WI38 (cell line): ENCODE results near the gene OVOL3.
"Not testable (repeated sequence)": the region's sequence is repeated elsewhere in the genome, so short reads cannot be mapped to it uniquely, and the experiment has no call there.

Experiments
- H3K4me3 ChIP-seq: 2 replicates; pipeline ENCODE4 v1.5.1; 2011; ENCODE audit warnings: low read depth, mild to moderate bottlenecking, control low read depth, low read length
- CTCF ChIP-seq: IDR thresholded peaks from 2 replicates; pipeline ENCODE4 v1.5.1; 2012; ENCODE audit warnings: low read depth, mild to moderate bottlenecking, control low read depth, low read length

OVOL3 gene

DNA sequence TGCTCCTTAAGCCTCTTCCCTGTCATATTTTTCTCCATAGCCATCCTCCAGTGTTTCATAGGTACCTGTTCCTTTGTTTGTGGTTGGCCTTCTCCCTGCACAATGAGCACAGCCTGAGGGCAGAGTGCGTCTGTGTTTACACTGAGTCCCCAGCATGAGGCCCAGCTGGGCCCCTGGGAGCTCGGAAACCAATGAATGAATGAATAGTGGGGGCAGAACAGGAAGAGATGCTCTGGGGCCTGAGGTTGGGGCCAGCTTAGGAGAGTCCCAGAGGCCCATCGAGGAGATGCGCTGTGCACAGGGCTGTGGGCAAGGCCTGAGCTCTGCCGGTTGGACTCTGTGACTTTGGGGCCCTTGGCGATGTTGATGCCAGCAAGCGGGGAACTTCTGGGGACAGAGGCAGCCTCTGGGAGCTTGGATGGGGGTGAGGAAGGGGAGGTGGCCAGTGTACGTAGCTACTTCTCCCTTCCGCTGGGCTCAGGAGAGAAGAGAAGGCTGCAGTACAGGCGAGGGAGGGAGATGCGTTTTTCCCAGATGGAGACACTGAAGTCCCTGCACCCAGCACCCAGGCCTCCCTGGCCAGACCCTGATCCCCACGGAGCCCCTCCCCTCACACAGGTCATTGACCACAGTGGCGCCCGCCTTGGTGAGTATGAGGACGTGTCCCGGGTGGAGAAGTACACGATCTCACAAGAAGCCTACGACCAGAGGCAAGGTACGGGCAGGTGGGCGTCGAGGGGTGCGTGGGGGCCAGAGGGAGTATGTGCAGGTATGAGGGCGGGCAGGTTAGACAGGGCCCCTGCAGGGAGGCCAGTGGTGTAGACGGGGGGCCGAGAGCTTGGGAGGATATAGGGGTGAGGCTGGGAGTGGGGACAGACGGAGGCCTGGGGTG lies 9.4 kb downstream of the OVOL3 start:
- no peak overlapping the region for H3K4me3 ChIP-seq
- no peak for TF ChIP-seq CTCF

- TF ChIP-seq CTCF, result no peak
- H3K4me3 ChIP-seq, result no peak overlapping the region
These were observed 10.0 kb downstream of the OVOL3 start for GRCh38 chr19:36120984-36121358.

GRCh38 chr19:36121486-36122124 lies 10.7 kb downstream of the OVOL3 start:
- TF ChIP-seq CTCF, result no peak
- no peak overlapping the region for H3K4me3 ChIP-seq

- TF ChIP-seq CTCF, result no peak
- no peak overlapping the region for H3K4me3 ChIP-seq
These were observed 14.6 kb downstream of the OVOL3 start for GRCh38 chr19:36125557-36125956.

- H3K4me3 ChIP-seq, result peak overlapping the region; percentile 65
- no peak for TF ChIP-seq CTCF
These were observed 17.4 kb downstream of the OVOL3 start for GRCh38 chr19:36128392-36128736.

GRCh38 chr19:36131221-36131620 lies 20.3 kb downstream of the OVOL3 start:
- H3K4me3 ChIP-seq, result not testable (repeated sequence)

GRCh38 chr19:36134867-36135266 lies 23.9 kb downstream of the OVOL3 start:
- H3K4me3 ChIP-seq, result not testable (repeated sequence)

DNA sequence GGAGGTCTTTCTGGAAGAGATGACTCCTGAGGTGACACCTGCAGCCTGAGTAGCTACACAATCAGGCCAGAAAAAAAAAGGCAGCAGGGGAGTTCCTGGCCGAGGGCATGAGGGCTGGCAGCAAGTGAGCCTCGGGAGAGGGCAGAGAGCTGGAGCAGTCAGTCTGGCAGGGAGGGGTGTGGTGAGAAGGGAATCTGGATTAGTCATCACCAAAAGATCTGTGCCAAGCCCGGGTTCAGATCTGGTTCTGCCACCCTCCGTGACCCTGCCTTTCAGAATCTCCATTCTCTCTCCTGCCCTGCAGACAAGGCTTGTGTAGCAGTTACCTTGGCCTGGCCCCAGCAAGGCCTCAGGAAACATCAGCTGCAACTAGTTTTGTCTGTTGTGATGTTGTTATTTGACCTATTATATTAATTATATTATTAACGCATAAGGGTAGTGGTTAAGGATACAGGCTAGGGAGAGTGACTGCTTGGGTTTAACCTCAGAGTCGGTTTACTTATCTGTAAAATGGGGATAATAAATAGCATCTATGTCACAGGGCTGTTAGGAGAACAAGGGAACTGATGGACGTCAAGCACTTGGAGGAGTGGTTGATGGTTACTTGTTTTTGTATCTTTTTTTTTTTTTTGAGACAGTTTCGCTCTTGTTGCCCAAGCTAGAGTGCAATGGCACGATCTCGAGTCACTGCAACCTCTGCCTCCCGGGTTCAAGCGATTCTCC lies 26.2 kb downstream of the OVOL3 start:
- no peak for TF ChIP-seq CTCF
- no peak overlapping the region for H3K4me3 ChIP-seq
